Upper lobe of right lung (tissue), 1 donor: ENCODE measurements around the gene CD101. TPM values are rescaled to one million over a fixed set of nuclear protein-coding genes. Genes with fewer than 3 reads are reported as not detected.

ENCODE experiments used
- ATAC-seq: fragments of 200-7000 bp; cut with Tn5 transposase; one replicate; pipeline ENCODE4 v1.9.1; 2020; ENCODE audit warnings: mild to moderate bottlenecking, moderate library complexity
- DNase-seq: peaks from one replicate; pipeline ENCODE4 v3.0.0-alpha.2; 2020
- H3K27ac ChIP-seq: fragments of 200-600 bp; one replicate; pipeline ENCODE4 v1.8.0; 2022
- H3K27me3 ChIP-seq: fragments of 200-600 bp; one replicate; pipeline ENCODE4 v1.8.0; 2022; ENCODE audit warnings: mild to moderate bottlenecking
- H3K36me3 ChIP-seq: fragments of 200-600 bp; one replicate; pipeline ENCODE4 v1.8.0; 2022
- H3K4me1 ChIP-seq: fragments of 200-600 bp; one replicate; pipeline ENCODE4 v1.8.0; 2022
- H3K4me3 ChIP-seq: fragments of 200-600 bp; one replicate; pipeline ENCODE4 v1.8.0; 2022; ENCODE audit warnings: mild to moderate bottlenecking
- H3K9me3 ChIP-seq: fragments of 200-600 bp; one replicate; pipeline ENCODE4 v1.8.0; 2022
- CTCF ChIP-seq: fragments of 200-600 bp; IDR thresholded peaks from one replicate; pipeline ENCODE4 v1.8.0; 2022; ENCODE audit warnings: antibody characterized with exemption
- intact Hi-C: fragments of 100-400 bp; cut with DNase I; formaldehyde crosslinking; loops from one replicate; pipeline ENCODE4 v1.11.0; 2022
- long read RNA-seq: library from polyadenylated mRNA; unstranded; transcript quantifications from one replicate; pipeline ENCODE4 v2.0.0, GENCODE V29; 2021
- total RNA-seq: library from RNA; stranded (reverse); fragmentation: NEBNext Ultra II Directional; extraction: Animal tissue kit (Norgen Biotek cat#: 25700); gene quantifications from one replicate; pipeline ENCODE4 v1.2.1, GENCODE V29; 2021
- donor health status: DM: no; HTN: yes; CAD: no; lungs with severe emphysema.

Gene CD101
- total RNA-seq: 37.4 TPM
- long read RNA-seq, partial matches to known transcripts: 7 of 48 reads
- long read RNA-seq, other reads (novel, unspliced or antisense): 36 of 48 reads

- no peaks in the 10 kb centered on the region for H3K9me3 ChIP-seq
- TF ChIP-seq CTCF: no peak
- no peaks in the 10 kb centered on the region for H3K4me1 ChIP-seq
- ATAC-seq (peak; percentile 77), DNase-seq (no peak)
- intact Hi-C loops: no loop called here
- H3K27me3 ChIP-seq: no peaks in the 10 kb centered on the region
- H3K4me3 ChIP-seq: peak within 1 kb of the TSS; percentile 7
- peak within 1 kb of the TSS; percentile 49 for H3K27ac ChIP-seq
- H3K36me3 ChIP-seq: no peaks in the 10 kb centered on the region
Observed at GRCh38 chr1:117001254-117001927, at the start of gene CD101. Gene CD101 (plus strand): TSS chr1:117001760. CDS start chr1:117001818, 58 bp downstream.

- intact Hi-C loops: no loop called here
Observed at GRCh38 chr1:116952738-116953275, 48.8 kb upstream of the CD101 start.

GRCh38 chr1:116954440-116954839 lies 47.1 kb upstream of the CD101 start:
- no peak for DNase-seq
- intact Hi-C loops: no loop called here
- Histone ChIP-seq H3K27ac (no peak overlapping the region), H3K36me3 (no peaks in the 10 kb centered on the region), H3K27me3 (no peaks in the 10 kb centered on the region), H3K4me3 (no peak overlapping the region), H3K4me1 (peaks cover 4% of the 10 kb centered on the region), H3K9me3 (no peaks in the 10 kb centered on the region)
- ATAC-seq: no peak
- TF ChIP-seq CTCF: no peak

More at GRCh38 chr1:116952738-116953275, 48.8 kb upstream of the CD101 start:
- ATAC-seq: no peak
- Histone ChIP-seq H3K9me3 (no peaks in the 10 kb centered on the region), H3K27ac (no peak overlapping the region), H3K27me3 (no peaks in the 10 kb centered on the region), H3K4me3 (no peak overlapping the region), H3K4me1 (peaks cover 4% of the 10 kb centered on the region), H3K36me3 (no peaks in the 10 kb centered on the region)
- DNase-seq: no peak
- TF ChIP-seq CTCF: no peak

GRCh38 chr1:116956378-116956777 lies 45.2 kb upstream of the CD101 start:
- Histone ChIP-seq H3K27me3 (no peaks in the 10 kb centered on the region), H3K4me3 (no peak overlapping the region), H3K9me3 (no peaks in the 10 kb centered on the region), H3K4me1 (no peaks in the 10 kb centered on the region), H3K36me3 (no peaks in the 10 kb centered on the region), H3K27ac (no peak overlapping the region)
- ATAC-seq (peak; percentile 56), DNase-seq (no peak)
- no peak for TF ChIP-seq CTCF
- intact Hi-C loops: no loop called here

- no peaks in the 10 kb centered on the region for H3K9me3 ChIP-seq
- DNase-seq (no peak), ATAC-seq (no peak)
- no peak for TF ChIP-seq CTCF
- no peak overlapping the region for H3K4me3 ChIP-seq
- no peak overlapping the region for H3K27ac ChIP-seq
- no peaks in the 10 kb centered on the region for H3K4me1 ChIP-seq
- no peaks in the 10 kb centered on the region for H3K36me3 ChIP-seq
- H3K27me3 ChIP-seq: no peaks in the 10 kb centered on the region
- intact Hi-C loops: no loop called here
Observed at GRCh38 chr1:116957646-116958045, 43.9 kb upstream of the CD101 start.
